ENCODE measurements around the gene HLX. TPM values are rescaled to one million over a fixed set of nuclear protein-coding genes. Genes with fewer than 3 reads are reported as not detected.

HLX gene
- polyA plus RNA-seq, 3 donors, result 17.1 to 44.0 (median 17.6) TPM

DNA sequence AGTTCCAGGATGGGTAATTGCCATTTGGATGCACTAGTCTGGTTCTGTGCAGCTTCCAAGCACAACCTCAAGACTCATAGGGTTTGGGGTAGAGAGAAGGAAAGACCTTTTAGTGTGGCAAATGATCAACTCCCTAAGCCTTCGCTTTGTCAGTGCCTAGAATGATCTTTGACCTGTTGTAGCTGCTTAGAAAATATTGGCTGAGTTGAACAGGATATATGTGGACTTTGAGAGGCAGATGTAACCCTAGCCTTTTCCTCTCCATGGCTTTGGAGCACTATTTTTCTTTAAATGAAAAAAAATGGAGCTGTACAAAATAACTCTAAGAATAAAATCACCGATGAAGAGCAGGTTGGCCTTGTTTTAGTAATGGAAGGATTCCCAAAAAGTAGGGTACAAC lies 41.7 kb downstream of the HLX start:
- 100% methylated on average over 1 of the region's 2 CpGs for WGBS (ENCODE audit: insufficient coverage)
- no peak overlapping the region for H3K27ac Mint-ChIP-seq
- intact Hi-C loops (cut with micrococcal nuclease), result no loop called here
- Histone ChIP-seq H4K20me1 (ENCODE audit: insufficient read depth, low read length) (no peaks in the 10 kb centered on the region), H3K9me3 (replicated peaks in 1 of 2; ENCODE audit: control insufficient read depth in 1 of 2, insufficient read depth in 1 of 2, low read length in 2 of 2) (no peaks in the 10 kb centered on the region), H3K27ac (ENCODE audit: low read depth in 1 of 2, low read length in 2 of 2) (no peak overlapping the region), H2AFZ (ENCODE audit: insufficient read depth, low read depth, low read length, poor library complexity, severe bottlenecking) (no peak overlapping the region), H3K79me2 (ENCODE audit: insufficient read depth, low read length) (no peaks in the 10 kb centered on the region), H3K4me2 (replicated peaks; ENCODE audit: extremely low read depth, low read length, poor library complexity, severe bottlenecking) (no peak overlapping the region), H3K9ac (ENCODE audit: insufficient read depth, low read length, poor library complexity, severe bottlenecking) (no peak overlapping the region), H3K4me1 (ENCODE audit: control insufficient read depth in 1 of 2, insufficient read depth in 2 of 2, low read length in 2 of 2) (peaks cover 4 to 10% of the 10 kb centered on the region in 2 donors), H3K36me3 (replicated peaks in 1 of 2; ENCODE audit: control insufficient read depth in 1 of 2, insufficient read depth in 2 of 2, low read length in 2 of 2) (no peaks in the 10 kb centered on the region), H3K27me3 (ENCODE audit: control insufficient read depth in 2 of 2, insufficient read depth in 2 of 2, low read length in 2 of 2) (peaks cover 0 to 3% of the 10 kb centered on the region in 2 donors), H3K4me3 (replicated peaks in 1 of 3; ENCODE audit: low read depth in 2 of 3, low read length in 3 of 3) (no peak overlapping the region)
- TF ChIP-seq, protein P1, sequence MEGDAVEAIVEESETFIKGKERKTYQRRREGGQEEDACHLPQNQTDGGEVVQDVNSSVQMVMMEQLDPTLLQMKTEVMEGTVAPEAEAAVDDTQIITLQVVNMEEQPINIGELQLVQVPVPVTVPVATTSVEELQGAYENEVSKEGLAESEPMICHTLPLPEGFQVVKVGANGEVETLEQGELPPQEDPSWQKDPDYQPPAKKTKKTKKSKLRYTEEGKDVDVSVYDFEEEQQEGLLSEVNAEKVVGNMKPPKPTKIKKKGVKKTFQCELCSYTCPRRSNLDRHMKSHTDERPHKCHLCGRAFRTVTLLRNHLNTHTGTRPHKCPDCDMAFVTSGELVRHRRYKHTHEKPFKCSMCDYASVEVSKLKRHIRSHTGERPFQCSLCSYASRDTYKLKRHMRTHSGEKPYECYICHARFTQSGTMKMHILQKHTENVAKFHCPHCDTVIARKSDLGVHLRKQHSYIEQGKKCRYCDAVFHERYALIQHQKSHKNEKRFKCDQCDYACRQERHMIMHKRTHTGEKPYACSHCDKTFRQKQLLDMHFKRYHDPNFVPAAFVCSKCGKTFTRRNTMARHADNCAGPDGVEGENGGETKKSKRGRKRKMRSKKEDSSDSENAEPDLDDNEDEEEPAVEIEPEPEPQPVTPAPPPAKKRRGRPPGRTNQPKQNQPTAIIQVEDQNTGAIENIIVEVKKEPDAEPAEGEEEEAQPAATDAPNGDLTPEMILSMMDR (IDR thresholded peaks at IDR 0.05), result no peak
- DNase-seq, result no peak
- H3K4me3 Mint-ChIP-seq, result no peak overlapping the region
- H3K4me1 Mint-ChIP-seq, result peaks cover 10% of the 10 kb centered on the region
- H3K9me3 Mint-ChIP-seq, result peaks cover 0 to 3% (median 0%) of the 10 kb centered on the region in 7 donors
- H3K36me3 Mint-ChIP-seq, result no peaks in the 10 kb centered on the region
- H3K27me3 Mint-ChIP-seq (ENCODE audit: low read depth in 3 of 3), result peaks cover 0 to 7% (median 5%) of the 10 kb centered on the region in 3 donors

DNA sequence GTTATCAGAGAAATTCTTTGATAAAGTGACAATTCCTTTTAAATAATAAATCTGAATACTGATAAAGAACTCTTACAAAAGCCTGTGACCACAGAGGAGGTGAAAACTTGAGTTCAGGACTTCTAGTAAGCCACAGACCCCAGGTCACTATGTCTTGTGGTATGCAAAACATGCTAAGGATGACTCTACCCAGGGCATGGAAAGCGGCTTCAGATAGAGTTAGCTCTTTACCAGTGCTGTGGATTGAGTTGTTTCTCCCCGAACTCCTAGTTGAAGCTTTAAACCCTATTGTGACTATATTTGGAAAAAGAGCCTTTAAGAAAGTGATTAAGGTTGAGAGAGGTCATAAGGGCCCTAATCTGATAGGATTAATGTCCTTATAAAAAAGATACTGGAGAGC lies 42.3 kb downstream of the HLX start:
- Histone ChIP-seq H3K27ac (ENCODE audit: low read depth in 1 of 2, low read length in 2 of 2) (no peak overlapping the region), H4K20me1 (ENCODE audit: insufficient read depth, low read length) (no peaks in the 10 kb centered on the region), H3K27me3 (ENCODE audit: control insufficient read depth in 2 of 2, insufficient read depth in 2 of 2, low read length in 2 of 2) (peaks cover 0 to 3% of the 10 kb centered on the region in 2 donors), H3K9me3 (replicated peaks in 1 of 2; ENCODE audit: control insufficient read depth in 1 of 2, insufficient read depth in 1 of 2, low read length in 2 of 2) (no peaks in the 10 kb centered on the region), H3K4me2 (replicated peaks; ENCODE audit: extremely low read depth, low read length, poor library complexity, severe bottlenecking) (no peak overlapping the region), H3K79me2 (ENCODE audit: insufficient read depth, low read length) (no peaks in the 10 kb centered on the region), H3K9ac (ENCODE audit: insufficient read depth, low read length, poor library complexity, severe bottlenecking) (no peak overlapping the region), H3K4me3 (replicated peaks in 1 of 3; ENCODE audit: low read depth in 2 of 3, low read length in 3 of 3) (no peak overlapping the region), H2AFZ (ENCODE audit: insufficient read depth, low read depth, low read length, poor library complexity, severe bottlenecking) (no peak overlapping the region), H3K4me1 (ENCODE audit: control insufficient read depth in 1 of 2, insufficient read depth in 2 of 2, low read length in 2 of 2) (peaks cover 4 to 6% of the 10 kb centered on the region in 2 donors), H3K36me3 (replicated peaks in 1 of 2; ENCODE audit: control insufficient read depth in 1 of 2, insufficient read depth in 2 of 2, low read length in 2 of 2) (no peaks in the 10 kb centered on the region)
- peaks cover 0 to 7% (median 5%) of the 10 kb centered on the region in 3 donors for H3K27me3 Mint-ChIP-seq (ENCODE audit: low read depth in 3 of 3)
- TF ChIP-seq, protein P1 (IDR thresholded peaks at IDR 0.05), result no peak
- peaks cover 9% of the 10 kb centered on the region for H3K4me1 Mint-ChIP-seq
- no peak overlapping the region for H3K4me3 Mint-ChIP-seq
- no peak overlapping the region for H3K27ac Mint-ChIP-seq
- no peaks in the 10 kb centered on the region for H3K36me3 Mint-ChIP-seq
- DNase-seq, result no peak
- intact Hi-C loops (cut with micrococcal nuclease), result no loop called here
- WGBS (ENCODE audit: insufficient coverage), result 71% methylated on average over 1 of the region's 2 CpGs
- H3K9me3 Mint-ChIP-seq, result peaks cover 0 to 3% (median 0%) of the 10 kb centered on the region in 7 donors

Data from CD14-positive monocyte (primary cell).